ENCODE data around the gene RAB34.

RAB34 gene

DNA sequence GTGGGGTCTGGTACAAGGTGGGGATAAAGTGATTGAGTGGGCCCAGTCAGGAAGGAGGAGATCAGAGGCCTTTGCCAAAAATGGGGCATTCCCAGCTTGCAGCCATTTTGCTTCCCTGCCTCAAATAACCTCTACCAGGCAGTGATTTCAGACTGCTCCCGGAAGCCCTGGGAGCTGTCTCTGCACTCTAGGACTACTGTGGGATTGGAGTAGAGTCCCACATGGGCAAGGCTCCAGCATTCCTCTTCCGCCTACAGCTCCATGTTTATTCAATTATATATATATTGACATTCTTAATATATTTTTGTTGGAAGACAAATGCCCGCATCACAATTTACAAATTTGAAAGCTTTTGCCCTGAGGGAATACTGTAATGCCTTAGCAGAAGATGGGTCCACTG is 42.2 kb downstream of the RAB34 start:
- no peak for DNase-seq

DNA sequence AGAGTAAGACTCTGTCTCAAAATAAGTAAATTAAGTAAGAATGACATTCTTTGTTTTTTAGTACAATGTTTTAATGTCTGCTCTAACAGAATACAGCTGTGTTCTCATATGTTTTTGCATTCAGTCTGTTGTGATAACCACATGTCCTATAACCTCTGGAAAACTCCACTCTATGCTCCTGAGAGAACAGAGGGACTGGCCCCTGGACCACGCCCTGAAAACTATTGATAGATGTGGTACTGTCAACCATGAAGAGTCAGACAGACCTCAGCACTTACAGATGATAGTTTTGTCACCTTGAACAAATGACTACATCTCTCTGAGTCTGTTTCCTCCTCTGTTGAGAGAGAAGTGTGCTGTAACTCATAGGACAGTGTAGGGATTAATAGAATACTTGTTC is 47.8 kb downstream of the RAB34 start:
- no peak for DNase-seq

DNA sequence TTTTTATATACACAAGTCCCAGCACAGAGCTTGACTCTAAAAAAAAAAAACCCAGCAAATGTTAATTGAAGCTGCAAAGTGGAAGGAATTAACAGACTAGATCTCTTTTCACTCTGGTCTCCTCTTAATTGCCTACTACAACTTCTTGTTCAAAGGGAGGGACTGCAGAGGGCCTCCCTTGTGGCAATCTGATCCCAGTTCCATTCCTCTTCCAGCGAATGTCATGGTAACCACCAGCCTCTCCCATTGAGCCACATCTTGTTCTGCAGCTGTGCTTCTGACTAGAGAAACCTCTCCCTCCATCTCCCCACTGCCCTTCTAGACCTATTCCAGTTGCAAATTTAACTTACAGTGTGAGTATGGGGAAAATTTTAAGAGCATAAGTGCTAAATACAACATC is 49.8 kb downstream of the RAB34 start:
- DNase-seq: no peak

DNA sequence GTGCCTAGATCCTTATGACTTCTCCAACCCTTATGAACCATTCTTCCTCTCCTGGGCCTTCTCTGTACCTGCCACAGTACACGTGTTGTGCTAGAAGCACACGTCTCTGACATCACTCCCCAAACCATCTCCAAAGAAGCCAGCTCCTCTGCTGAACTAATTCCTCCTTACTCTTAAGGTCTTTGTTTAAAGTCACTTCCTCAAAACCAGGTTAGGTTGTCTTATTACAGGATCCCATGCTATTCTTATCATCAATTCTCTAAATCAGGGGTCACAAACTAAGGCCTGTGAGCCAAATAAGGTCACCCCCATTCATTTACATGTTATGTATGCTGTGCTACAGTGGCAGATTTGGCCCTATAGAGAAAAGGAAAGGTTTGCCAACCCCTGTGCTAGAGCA is 51.7 kb downstream of the RAB34 start:
- DNase-seq: no peak
